ENCODE measurements around the gene CAPZB.

CAPZB gene

GRCh38 chr1:19467199-19468187 lies 17.8 kb downstream of the CAPZB start:
- no peak for FAIRE-seq

- FAIRE-seq: no peak
Measured at GRCh38 chr1:19466112-19466561, 19.2 kb downstream of the CAPZB start.

GRCh38 chr1:19465650-19466049 lies 19.7 kb downstream of the CAPZB start:
- no peak for FAIRE-seq

DNA sequence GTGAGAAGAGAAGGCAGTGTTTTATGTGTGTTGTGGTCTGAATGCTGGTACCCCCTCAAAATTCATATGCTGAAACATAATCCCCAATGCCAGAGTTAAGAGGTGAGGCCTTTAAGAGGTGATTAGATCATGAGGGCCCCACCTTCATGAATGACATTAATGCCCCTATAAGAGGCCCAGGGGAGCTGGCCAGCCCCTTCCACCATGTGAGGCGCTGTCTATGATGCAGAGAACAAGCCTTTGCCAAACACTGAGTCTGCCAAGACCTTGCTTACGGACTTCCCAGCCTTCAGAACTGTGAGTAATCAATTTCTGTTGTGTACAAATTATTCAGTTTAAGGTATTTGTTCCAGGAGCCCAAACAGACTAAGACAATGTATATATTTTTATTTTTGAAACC lies 20.2 kb downstream of the CAPZB start:
- no peak for FAIRE-seq

GRCh38 chr1:19464696-19465095 lies 20.6 kb downstream of the CAPZB start:
- FAIRE-seq: no peak

- no peak for FAIRE-seq
Measured at GRCh38 chr1:19463504-19463803, 21.9 kb downstream of the CAPZB start.

GRCh38 chr1:19462781-19463503 lies 22.4 kb downstream of the CAPZB start:
- FAIRE-seq: no peak

GRCh38 chr1:19461220-19461554 lies 24.2 kb downstream of the CAPZB start:
- FAIRE-seq: no peak

DNA sequence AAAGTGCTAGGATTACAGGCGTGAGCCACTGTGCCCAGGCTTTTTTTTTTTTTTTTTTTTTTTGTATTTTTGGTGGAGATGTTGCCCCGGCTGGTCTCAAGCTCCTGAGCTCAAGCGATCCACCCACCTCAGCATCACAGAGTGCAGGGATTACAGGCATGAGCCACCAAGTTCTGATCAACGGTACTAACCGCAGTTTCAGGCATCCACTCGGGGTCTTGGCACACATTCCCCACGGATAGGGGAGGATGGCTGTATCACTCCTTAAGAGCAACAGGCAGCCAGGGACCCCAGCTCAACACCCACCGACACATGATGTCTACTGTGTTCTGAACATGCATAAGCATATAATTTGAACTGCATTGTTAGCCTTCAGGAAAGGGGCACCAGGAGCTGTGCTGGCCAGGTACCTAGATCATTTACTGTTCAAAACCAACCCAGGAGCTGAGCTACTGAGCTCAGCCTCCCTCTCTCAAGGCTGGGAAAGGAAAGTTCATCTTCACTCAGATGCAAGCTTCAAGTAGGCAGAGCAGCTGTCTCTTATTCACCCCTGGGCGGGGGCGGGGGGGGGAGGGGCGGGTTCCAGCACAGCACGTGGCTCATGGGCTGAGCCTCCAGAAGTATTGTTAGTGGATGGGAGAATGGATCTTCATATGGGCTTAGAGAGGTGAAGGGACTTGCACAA lies 24.7 kb downstream of the CAPZB start:
- FAIRE-seq: no peak

DNA sequence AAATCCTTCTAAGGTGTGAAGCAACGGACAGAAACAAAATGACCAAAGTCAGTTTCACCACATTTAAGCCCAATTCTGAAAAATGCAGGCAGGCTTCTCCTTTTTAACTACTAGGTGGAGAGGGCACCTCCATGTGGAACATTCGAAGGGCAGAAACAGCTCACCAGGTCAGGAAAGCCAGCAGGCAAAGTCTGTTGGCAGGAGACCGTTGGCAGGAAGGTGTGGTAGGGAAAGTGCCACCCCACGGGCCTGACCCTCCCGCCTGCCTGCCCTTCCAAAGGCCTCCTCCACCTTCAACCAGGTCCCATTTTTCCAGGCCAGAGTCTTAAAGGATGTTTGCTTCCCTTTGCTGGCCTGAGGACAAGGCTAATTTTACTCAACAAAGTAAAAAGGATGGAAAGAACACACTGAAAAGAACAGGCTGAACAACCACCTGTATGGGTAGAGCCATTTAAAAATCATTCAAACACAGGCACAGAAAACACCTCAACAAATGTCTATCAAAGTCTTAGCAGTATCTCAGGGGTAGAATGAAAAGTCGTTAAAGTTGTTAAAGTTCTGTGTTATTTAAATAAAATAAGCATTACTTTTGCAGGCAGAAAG lies 26.4 kb downstream of the CAPZB start:
- FAIRE-seq: no peak

GRCh38 chr1:19457607-19458006 lies 27.7 kb downstream of the CAPZB start:
- FAIRE-seq: no peak

- FAIRE-seq: no peak
Measured at GRCh38 chr1:19456968-19457441, 28.3 kb downstream of the CAPZB start.

GRCh38 chr1:19455353-19455752 lies 30.0 kb downstream of the CAPZB start:
- FAIRE-seq: no peak

GRCh38 chr1:19454265-19455146 lies 30.8 kb downstream of the CAPZB start:
- no peak for FAIRE-seq

GRCh38 chr1:19453741-19454201 lies 31.6 kb downstream of the CAPZB start:
- no peak for FAIRE-seq

DNA sequence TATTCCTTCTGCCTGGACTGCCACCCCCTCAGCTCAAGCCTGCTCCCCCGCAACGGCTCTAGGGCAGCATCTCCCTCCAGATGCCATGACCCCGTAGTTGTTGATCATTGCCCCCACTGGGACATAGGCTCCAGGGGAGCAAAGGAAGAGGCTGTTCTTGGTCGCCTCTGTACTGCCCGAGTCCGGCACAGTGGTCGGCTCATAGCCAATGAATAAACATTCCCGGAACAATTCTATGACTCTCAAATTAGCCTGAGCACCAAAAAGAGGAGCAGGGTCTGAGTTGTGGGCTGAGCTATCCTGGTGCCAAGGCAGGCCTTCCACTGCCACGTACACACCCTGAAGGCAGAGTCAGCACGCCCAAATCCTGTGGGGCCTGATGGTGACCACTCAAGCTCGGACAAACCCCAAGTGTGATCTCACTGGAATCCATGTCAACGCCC lies 33.1 kb downstream of the CAPZB start:
- no peak for FAIRE-seq

DNA sequence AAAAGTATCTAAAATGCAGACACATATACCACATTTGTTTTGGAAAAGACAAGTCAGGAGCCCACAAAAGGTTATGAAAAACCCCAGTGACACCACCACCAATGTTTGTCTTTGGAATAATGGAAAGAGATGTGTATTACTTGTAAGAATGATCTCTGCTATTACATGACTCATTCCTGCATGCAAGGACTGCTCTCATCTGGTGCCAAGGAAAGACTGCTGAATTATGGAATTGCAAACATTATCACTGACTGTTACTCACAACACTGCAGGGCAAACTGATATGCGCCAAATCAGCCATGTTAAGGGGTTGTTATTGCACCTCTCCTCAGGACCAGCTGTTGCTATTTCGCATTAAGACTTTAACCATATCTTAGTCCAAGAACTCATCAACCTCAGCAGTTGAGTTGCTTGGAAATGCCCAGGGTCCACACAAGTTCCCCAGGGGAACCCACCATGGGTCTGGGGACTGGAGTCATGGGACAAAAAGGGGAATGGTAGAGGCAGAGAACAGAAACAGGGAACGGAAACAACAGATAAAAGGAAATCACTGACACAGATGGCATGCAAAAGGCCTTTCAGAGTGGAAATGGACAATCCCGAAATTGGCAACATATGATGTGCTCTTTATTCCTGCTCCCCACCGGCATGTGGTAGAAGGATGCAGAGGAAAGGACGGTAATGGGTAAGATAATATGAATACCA lies 34.4 kb downstream of the CAPZB start:
- no peak for FAIRE-seq

GRCh38 chr1:19449454-19450228 lies 35.7 kb downstream of the CAPZB start:
- FAIRE-seq: no peak

DNA sequence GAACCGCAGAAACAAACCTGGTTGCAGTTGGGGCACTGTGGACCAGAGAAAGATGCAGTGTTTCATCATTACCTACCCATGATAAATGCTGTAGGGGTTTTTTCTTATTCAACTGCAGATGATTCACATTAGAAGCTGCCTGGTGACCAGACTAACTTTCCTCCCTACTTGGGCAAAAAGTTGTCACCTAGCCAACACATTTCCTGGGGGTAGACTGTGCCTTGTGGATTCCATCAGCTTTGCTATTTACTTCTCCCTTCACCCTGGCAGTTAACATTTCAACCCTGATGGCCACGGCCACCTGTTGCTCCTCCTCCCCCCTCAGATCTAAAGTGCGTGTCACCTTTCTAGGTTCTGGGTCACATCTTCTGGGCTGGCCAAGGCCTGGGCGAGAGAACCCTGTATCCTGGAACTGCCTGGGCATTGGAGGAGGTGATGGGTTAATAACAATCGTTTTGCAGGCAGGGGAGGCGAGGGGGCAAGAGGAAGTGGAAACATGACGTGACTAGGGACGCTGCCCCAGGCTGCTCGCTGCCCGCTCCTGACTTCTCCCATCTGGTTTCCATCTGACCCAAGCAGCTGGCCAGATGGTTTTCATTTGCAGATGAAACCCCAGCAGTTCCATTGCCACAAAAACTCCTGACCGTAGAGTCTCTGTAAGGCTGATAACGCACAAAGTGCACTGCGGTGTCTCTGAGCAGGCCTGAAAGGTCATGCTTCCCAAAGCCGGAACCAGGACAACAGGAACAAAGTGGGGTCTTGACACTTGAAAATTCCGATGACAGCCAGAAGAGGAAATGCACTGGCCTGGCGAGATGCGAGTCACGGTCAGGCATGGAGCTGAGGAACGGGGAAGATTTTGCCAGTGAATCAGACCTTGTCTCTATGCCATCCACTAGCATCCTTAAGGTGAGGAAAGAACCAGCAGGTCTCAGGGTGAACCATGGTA lies 36.6 kb downstream of the CAPZB start:
- no peak for FAIRE-seq

Measured in A204.1 (cell line).